ENCODE measurements around the gene LOXHD1.

- TF ChIP-seq, protein P1, sequence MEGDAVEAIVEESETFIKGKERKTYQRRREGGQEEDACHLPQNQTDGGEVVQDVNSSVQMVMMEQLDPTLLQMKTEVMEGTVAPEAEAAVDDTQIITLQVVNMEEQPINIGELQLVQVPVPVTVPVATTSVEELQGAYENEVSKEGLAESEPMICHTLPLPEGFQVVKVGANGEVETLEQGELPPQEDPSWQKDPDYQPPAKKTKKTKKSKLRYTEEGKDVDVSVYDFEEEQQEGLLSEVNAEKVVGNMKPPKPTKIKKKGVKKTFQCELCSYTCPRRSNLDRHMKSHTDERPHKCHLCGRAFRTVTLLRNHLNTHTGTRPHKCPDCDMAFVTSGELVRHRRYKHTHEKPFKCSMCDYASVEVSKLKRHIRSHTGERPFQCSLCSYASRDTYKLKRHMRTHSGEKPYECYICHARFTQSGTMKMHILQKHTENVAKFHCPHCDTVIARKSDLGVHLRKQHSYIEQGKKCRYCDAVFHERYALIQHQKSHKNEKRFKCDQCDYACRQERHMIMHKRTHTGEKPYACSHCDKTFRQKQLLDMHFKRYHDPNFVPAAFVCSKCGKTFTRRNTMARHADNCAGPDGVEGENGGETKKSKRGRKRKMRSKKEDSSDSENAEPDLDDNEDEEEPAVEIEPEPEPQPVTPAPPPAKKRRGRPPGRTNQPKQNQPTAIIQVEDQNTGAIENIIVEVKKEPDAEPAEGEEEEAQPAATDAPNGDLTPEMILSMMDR (IDR thresholded peaks at IDR 0.05), result no peak
- no peak for TF ChIP-seq POLR2A (IDR thresholded peaks at IDR 0.05)
These were observed 106.4 kb downstream of the LOXHD1 start for GRCh38 chr18:46550609-46551008.
